Smooth muscle cell (in vitro differentiated cells): ENCODE measurements around the gene ALKBH1. TPM values are rescaled to one million over a fixed set of nuclear protein-coding genes. Genes with fewer than 3 reads are reported as not detected.

Source experiments
- DNase-seq: peaks from one replicate; lab custom pipeline; 2025; ENCODE audit not compliant: unreplicated experiment; lab: John Stamatoyannopoulos, UW
- H2AFZ ChIP-seq: fragments of 200-600 bp; sonication (generic); 2 replicates; pipeline ENCODE4 v1.6.0; 2016; ENCODE audit warnings: antibody characterized with exemption, low read depth, mild to moderate bottlenecking
- H3F3A ChIP-seq: fragments of 200-600 bp; sonication (generic); 2 replicates; pipeline ENCODE4 v1.6.0; 2017; ENCODE audit warnings: antibody characterized with exemption, low read depth
- H3K27ac ChIP-seq: fragments of 200-600 bp; sonication (generic); 2 replicates; pipeline ENCODE4 v1.5.1; 2016; ENCODE audit warnings: low read depth, mild to moderate bottlenecking
- H3K27me3 ChIP-seq: fragments of 200-600 bp; sonication (generic); 2 replicates; pipeline ENCODE4 v1.6.1; 2016; ENCODE audit warnings: low read depth, mild to moderate bottlenecking
- H3K36me3 ChIP-seq: fragments of 200-600 bp; sonication (generic); 2 replicates; pipeline ENCODE4 v1.5.1; 2016; ENCODE audit warnings: low read depth
- H3K4me1 ChIP-seq: fragments of 200-600 bp; sonication (generic); 2 replicates; pipeline ENCODE4 v1.5.1; 2016; ENCODE audit warnings: low read depth
- H3K4me2 ChIP-seq: fragments of 200-600 bp; sonication (generic); 2 replicates; pipeline ENCODE4 v1.6.0; 2016; ENCODE audit warnings: mild to moderate bottlenecking
- H3K4me3 ChIP-seq: fragments of 200-600 bp; sonication (generic); 2 replicates; pipeline ENCODE4 v1.5.1; 2016; ENCODE audit warnings: mild to moderate bottlenecking
- H3K79me2 ChIP-seq: fragments of 200-600 bp; sonication (generic); 2 replicates; pipeline ENCODE4 v1.6.0; 2016; ENCODE audit warnings: low read depth, mild to moderate bottlenecking
- H3K9ac ChIP-seq: fragments of 200-600 bp; sonication (generic); 2 replicates; pipeline ENCODE4 v1.6.0; 2016; ENCODE audit warnings: low read depth
- H3K9me3 ChIP-seq: fragments of 200-600 bp; sonication (generic); replicated peaks from 2 replicates; pipeline ENCODE4 v1.5.1; 2016; ENCODE audit warnings: low read depth
- H4K20me1 ChIP-seq: fragments of 200-600 bp; sonication (generic); 2 replicates; pipeline ENCODE4 v1.6.0; 2016; ENCODE audit warnings: low read depth
- WGBS: methylation state at CpG from one replicate; pipeline ENCODE4 v1.1.7; 2016; ENCODE audit warnings: low lambda C conversion rate; 5-methylcytosine and 5-hydroxymethylcytosine counted together
- polyA plus RNA-seq: library from polyadenylated mRNA; unstranded; fragments of >200 nt; fragmentation: Nextera tagmentation; extraction: Ambion mirVana; gene quantifications from 2 replicates; pipeline ENCODE4 v1.2.1, GENCODE V29; 2016
- total RNA-seq: library from RNA; depleted of rRNA; stranded (reverse); fragments of >200 nt; gene quantifications from 2 replicates; pipeline ENCODE4 v1.2.3, GENCODE V29; 2014
- TF ChIP-seq, protein P1 (sequence below): fragments of 200-600 bp; sonication (generic); IDR thresholded peaks from 2 replicates; pipeline ENCODE4 v1.5.1; 2017; ENCODE audit warnings: borderline replicate concordance, mild to moderate bottlenecking, antibody characterized with exemption; ENCODE audit not compliant: insufficient read depth, poor library complexity, severe bottlenecking

Gene ALKBH1
- total and polyA plus RNA-seq, 2 experiments from 2014 or later, result 11.3 to 15.0 TPM

DNA sequence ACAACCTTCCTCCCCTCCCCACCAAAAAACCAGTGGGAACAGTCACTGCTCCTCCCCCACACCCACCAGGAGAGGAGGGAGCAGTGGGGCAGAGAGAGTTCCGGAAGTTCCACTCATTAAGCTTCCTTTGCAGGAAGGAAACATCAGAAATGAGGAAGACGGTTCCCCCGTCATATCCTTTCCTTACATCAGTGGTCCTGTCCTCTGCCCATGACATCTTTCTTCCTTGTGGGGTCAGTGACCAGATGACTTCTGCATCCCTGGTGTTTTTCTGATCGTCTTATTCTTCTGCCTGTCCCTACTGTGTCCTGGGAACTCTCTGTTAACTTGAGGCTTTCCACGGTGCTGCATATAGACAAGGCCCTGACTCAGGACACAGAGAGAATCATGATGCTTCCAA lies 50.5 kb downstream of the ALKBH1 start:
- H3F3A ChIP-seq, result no peaks in the 10 kb centered on the region
- no peak overlapping the region for H2AFZ ChIP-seq
- no peaks in the 10 kb centered on the region for H3K9me3 ChIP-seq
- H4K20me1 ChIP-seq, result no peaks in the 10 kb centered on the region
- WGBS, result 82% methylated on average over 5 of the region's 5 CpGs
- no peak for DNase-seq
- no peak overlapping the region for H3K4me2 ChIP-seq
- peaks cover 1% of the 10 kb centered on the region for H3K4me1 ChIP-seq
- no peaks in the 10 kb centered on the region for H3K79me2 ChIP-seq
- no peak overlapping the region for H3K9ac ChIP-seq
- no peaks in the 10 kb centered on the region for H3K27me3 ChIP-seq
- no peak overlapping the region for H3K4me3 ChIP-seq
- no peak overlapping the region for H3K27ac ChIP-seq
- TF ChIP-seq, protein P1, sequence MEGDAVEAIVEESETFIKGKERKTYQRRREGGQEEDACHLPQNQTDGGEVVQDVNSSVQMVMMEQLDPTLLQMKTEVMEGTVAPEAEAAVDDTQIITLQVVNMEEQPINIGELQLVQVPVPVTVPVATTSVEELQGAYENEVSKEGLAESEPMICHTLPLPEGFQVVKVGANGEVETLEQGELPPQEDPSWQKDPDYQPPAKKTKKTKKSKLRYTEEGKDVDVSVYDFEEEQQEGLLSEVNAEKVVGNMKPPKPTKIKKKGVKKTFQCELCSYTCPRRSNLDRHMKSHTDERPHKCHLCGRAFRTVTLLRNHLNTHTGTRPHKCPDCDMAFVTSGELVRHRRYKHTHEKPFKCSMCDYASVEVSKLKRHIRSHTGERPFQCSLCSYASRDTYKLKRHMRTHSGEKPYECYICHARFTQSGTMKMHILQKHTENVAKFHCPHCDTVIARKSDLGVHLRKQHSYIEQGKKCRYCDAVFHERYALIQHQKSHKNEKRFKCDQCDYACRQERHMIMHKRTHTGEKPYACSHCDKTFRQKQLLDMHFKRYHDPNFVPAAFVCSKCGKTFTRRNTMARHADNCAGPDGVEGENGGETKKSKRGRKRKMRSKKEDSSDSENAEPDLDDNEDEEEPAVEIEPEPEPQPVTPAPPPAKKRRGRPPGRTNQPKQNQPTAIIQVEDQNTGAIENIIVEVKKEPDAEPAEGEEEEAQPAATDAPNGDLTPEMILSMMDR, result no peak
- H3K36me3 ChIP-seq, result no peaks in the 10 kb centered on the region

DNA sequence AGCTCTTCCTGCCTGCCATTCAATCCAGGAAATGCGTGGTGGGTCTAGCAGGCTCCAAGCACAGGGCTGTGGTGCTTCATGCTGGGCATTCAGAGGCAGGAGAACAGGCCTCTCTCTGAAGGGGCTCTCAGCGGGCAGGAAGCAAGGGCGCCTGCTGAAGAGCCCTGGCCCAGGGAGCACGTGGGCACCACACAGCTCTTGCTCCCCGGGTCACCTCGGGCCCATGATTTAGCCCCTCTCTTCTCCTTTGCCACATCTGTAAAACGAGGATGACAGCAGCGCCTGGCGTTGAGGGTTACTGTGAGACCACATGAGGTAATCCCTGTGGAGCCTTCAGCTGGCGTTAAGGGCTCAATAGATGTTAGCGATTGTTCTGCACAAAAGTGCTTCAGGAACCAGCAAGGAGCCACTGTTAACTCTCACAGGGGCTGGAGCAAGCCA lies 53.8 kb downstream of the ALKBH1 start:
- Histone ChIP-seq H3K9ac (no peak overlapping the region), H3K4me2 (no peak overlapping the region), H2AFZ (no peak overlapping the region), H3K27me3 (no peaks in the 10 kb centered on the region), H3K79me2 (no peaks in the 10 kb centered on the region), H3F3A (no peaks in the 10 kb centered on the region), H3K4me3 (no peak overlapping the region), H4K20me1 (no peaks in the 10 kb centered on the region), H3K27ac (no peak overlapping the region), H3K4me1 (no peaks in the 10 kb centered on the region), H3K9me3 (no peaks in the 10 kb centered on the region), H3K36me3 (no peaks in the 10 kb centered on the region)
- 73% methylated on average over 11 of the region's 11 CpGs for WGBS
- no peak for DNase-seq
- TF ChIP-seq, protein P1, result no peak

DNA sequence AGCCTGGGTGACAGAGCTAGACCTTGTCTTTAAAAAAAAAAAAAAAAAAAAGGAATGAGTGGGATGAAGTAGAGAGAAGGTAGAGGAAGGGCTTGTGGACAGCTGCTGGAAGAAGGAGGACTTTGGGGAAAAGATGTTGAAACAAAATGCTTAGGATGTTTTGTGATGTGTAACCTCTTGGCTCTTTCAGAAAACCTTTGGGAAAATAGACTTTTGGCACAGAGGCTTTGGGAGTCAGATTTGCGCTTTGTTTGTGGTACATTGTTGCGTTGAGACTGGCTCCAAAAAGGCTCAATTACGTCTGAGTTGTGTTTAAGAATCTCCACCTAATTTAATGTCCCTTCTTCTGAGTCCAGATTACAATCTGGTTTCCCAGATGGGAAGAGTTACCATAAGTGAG lies 58.5 kb downstream of the ALKBH1 start:
- Histone ChIP-seq H3K79me2 (no peaks in the 10 kb centered on the region), H3K27ac (no peak overlapping the region), H3K27me3 (no peaks in the 10 kb centered on the region), H4K20me1 (no peaks in the 10 kb centered on the region), H3K9ac (no peak overlapping the region), H3K9me3 (no peaks in the 10 kb centered on the region), H3K4me1 (no peaks in the 10 kb centered on the region), H2AFZ (no peak overlapping the region), H3F3A (no peaks in the 10 kb centered on the region), H3K4me3 (no peak overlapping the region), H3K4me2 (no peak overlapping the region), H3K36me3 (no peaks in the 10 kb centered on the region)
- WGBS, result 98% methylated on average over 3 of the region's 3 CpGs
- no peak for DNase-seq
- TF ChIP-seq, protein P1, result no peak

DNA sequence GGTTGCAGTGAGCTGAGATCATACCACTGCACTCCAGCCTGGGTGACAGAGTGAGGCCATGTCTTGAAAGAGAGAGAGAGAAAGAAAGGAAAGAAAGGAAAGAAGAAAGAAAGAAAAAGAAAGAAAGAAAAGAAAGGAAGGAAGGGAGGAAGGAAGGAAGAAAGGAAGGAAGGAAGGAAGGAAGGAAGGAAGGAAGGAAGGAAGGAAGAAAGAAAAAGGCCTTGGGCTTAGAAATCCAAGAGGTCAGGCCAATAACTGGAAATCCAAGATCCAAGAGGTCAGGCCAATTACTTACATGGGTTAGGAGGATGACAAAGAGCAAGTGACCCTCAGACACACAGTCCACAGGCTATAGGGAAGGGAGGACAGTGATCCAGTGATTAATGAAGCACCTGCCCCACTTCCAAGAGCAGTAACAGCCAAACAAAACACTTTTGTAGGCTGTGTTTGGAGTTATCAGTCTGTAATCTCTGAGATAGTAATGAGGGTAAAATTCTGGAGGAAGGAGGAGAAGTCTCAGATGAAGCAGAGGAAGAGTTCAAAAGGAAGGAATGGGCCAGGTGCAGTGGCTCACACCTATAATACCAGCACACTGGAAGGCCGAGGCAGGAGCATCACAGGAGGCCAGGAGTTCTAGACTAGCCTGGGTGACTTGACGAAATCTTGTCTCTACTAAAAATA lies 59.2 kb downstream of the ALKBH1 start:
- Histone ChIP-seq H2AFZ (no peak overlapping the region), H3K27ac (no peak overlapping the region), H3K4me3 (no peak overlapping the region), H3K36me3 (no peaks in the 10 kb centered on the region), H3K4me2 (no peak overlapping the region), H3K9me3 (no peaks in the 10 kb centered on the region), H4K20me1 (no peaks in the 10 kb centered on the region), H3F3A (no peaks in the 10 kb centered on the region), H3K27me3 (no peaks in the 10 kb centered on the region), H3K79me2 (no peaks in the 10 kb centered on the region), H3K4me1 (no peaks in the 10 kb centered on the region), H3K9ac (no peak overlapping the region)
- WGBS, result 37% methylated on average over 2 of the region's 2 CpGs
- TF ChIP-seq, protein P1, result no peak
- no peak for DNase-seq
